Measurements from ENCODE around the gene OSBPL5.

OSBPL5 gene

GRCh38 chr11:3164138-3164551 is 965 bp downstream of the OSBPL5 start:
- in situ Hi-C loops (cut with MboI; ENCODE audit: low sequenced_read_pairs): no loop called here

GRCh38 chr11:3163241-3163981 is 1.7 kb downstream of the OSBPL5 start:
- in situ Hi-C loops (cut with MboI; ENCODE audit: low sequenced_read_pairs): no loop called here

GRCh38 chr11:3162410-3163240 is 2.5 kb downstream of the OSBPL5 start:
- in situ Hi-C loops (cut with MboI; ENCODE audit: low sequenced_read_pairs): no loop called here

DNA sequence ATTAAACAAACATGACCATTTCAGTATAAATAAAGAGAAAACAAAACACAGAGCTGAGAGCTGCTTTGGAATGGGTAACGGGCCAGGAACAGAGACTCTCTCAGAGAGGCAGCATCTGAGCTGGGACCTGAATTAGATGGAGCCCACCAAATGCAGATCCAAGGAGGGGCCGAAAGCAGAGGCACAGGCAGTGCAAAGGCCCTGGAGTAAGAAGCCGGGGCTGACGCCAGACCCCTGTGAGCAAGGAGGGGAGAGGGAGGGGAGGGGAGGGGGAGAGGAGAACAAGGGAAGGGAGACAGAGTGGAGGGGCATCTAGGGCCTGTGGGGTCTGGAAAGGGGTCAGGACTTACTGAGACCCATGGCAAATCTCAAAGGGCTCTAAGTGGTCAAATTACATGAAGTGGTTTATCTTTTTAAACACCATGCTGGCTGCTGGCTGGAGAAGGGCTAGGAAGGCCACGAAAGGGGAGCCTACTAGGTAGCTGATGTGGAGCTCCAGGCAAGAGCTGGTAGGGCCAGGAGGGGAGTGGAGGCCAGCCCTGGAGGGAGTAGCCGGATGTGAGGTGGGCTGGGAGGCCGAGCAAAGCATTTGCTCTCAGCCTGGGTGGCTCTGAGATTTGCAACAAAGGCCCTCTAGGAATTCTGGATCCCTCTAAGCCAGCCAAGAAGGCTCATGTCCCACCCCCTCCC is 3.2 kb downstream of the OSBPL5 start:
- in situ Hi-C loops (cut with MboI; ENCODE audit: low sequenced_read_pairs): no loop called here

- in situ Hi-C loops (cut with MboI; ENCODE audit: low sequenced_read_pairs): no loop called here
Observed at GRCh38 chr11:3161309-3161708, 3.8 kb downstream of the OSBPL5 start.

DNA sequence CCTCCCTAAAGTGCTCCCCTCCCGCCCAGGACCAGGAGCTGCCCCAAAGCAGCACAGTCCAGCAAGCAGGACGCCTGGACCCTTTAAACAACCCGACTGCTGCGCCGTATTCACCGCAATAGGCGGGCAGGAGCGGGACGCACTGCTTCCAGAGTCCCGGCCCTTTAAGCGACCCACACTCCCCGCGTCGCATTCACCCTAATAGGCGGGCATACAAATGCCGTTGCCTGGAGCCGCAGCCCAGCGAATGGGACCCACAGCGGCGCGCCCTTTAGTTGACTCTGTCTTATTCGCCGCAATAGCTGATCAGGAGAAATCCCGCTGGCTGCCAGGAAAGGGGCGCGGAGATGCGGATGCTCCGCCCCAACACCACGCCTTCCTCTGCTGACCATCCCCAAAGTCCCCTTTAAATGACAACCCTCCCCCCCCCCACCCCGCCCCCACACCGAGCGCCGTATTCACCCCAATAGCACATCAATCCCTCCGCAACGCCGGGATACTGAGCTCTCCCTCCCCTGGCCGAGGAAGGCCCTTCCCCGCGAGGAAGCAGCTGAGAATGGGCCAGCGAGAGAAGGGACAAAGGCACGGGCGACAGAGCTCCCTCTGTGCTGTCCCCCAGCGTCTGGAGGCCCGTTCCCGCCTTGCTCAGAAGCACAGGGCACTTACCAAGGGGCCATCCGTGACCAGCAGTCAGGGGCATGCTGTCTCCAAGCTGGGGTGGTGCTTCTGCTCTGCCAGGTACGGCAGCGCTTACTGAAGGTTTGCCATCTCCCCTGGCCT is 4.7 kb downstream of the OSBPL5 start:
- in situ Hi-C loops (cut with MboI; ENCODE audit: low sequenced_read_pairs): no loop called here

DNA sequence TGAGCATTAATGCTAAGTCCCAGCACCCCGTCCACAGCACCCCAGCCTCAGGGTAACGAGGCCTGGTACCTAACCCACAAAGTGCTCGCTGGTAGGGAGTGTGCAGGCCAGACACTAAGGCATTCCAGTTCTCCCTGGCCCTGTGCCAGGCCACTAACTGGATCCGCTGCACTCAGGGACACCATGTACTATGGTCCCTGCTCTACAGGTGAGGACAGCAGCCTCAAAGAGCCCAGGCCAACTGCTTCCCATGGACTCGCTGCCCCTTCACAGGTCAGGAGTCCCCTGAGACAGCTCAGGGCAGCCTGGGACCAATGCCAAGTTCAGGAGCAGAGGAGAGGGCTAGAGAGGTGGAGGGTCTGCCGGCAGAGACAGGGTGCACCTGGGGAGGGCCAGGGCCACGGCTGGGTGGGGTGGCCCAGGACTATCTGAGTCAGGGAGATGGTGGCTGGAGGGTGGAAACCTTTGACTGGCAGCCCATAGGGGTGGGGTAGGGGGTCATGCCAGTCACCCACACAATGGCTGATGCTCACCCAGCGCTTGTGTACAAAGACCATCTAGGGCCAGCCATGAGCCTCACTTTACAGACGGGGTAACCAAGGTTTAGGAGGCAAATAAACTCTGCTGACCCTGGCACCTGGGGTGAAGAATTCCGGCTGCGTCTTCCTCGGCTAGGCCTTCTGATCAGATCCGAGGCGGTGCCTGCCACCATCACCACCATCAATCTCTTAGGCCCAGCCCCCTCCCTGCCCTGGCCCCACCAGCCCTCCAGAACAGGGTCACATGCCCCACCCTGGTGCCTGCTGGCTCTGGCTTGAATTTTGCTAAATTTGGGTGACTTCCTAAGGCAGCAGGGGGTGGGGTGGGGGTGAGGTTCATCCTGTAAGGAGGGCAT is 5.6 kb downstream of the OSBPL5 start:
- in situ Hi-C loops (cut with MboI; ENCODE audit: low sequenced_read_pairs): no loop called here

GRCh38 chr11:3158821-3159220 is 6.3 kb downstream of the OSBPL5 start:
- in situ Hi-C loops (cut with MboI; ENCODE audit: low sequenced_read_pairs): no loop called here

- in situ Hi-C loops (cut with MboI; ENCODE audit: low sequenced_read_pairs): no loop called here
Observed at GRCh38 chr11:3158131-3158591, 6.9 kb downstream of the OSBPL5 start.

DNA sequence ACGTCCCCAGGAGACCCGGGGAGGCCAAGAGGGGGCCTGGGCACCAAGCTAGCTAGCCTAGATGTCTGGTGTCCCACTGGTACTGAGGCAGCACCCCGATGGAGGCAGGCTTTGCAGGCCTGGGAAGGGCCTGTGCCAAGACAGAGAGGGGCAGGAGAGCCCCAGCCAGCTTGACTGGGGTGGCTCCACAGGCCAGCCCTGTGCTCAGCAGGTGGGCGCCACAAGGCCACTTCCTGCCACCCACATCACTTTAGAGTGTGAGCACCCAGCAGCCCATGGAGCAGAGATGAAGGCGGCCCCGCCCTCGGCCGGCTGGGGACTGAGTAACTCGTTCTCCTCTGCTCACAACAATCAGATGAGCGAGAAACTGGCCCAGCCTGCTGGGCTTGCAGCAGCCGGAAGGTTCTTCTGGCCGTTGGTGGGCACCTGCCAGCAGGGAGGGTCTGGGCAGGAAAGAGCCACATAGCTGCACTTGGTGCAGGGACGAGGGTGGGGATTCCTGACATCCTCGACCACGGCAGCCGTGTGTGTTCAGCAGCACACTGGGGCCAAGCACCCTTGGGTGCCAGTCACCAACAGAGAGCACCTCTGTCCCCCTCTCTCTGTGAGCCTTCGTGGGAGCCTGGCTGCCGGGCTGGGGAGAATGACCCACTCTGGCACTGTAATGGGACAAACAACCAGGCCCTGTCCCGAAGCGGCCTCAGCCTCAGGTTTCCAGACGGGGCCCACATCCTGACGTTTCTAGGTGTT is 7.6 kb downstream of the OSBPL5 start:
- in situ Hi-C loops (cut with MboI; ENCODE audit: low sequenced_read_pairs): no loop called here

DNA sequence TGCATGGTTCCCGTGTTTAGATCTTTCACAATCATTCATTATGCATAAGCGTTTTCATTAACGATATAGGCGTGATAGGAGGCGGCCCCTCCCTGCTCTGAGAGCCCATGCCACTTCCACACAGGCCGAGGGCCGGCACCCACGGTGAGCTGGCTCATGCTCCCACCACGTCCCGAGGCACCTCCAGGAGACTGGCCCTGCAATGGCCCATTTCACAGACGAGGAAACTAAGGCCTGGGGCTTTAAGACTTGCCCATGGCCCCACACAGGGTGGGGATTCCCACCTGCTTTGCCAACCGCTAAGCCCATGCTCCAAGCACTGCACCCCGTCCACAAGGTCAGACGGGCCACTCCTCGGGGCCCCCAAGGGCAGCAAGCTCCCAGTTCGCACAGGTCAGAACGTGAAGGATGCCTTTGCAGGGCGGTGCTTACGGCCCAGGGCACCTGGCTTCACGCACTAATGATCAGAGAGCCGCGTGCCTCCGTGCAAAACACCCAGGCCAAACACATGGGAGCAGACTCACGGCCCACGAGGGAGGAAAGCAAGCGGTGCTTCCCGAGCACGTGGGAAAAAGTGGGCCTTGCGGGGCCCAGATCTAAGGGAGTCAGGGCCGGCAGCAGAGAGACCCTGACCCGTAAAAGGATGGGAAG is 8.3 kb downstream of the OSBPL5 start:
- in situ Hi-C loops (cut with MboI; ENCODE audit: low sequenced_read_pairs): no loop called here

DNA sequence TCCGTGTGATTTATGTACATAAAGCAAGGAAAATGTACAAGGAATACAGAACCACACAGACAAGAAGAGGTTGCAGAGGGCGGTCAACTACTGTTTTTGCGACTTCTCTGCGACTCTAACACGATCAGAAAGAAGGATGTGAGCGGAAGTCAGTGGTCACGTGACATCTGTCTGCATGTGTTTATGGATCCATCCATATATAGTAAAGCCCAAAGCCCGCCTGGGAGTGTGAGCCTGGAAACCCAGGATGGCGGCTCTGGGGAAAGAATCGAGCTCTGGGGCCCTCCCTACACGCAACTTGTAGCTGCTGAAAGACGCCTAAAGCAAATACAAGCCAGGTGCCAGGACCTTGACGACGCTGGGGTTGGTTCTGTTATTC is 8.8 kb downstream of the OSBPL5 start:
- in situ Hi-C loops (cut with MboI; ENCODE audit: low sequenced_read_pairs): no loop called here

DNA sequence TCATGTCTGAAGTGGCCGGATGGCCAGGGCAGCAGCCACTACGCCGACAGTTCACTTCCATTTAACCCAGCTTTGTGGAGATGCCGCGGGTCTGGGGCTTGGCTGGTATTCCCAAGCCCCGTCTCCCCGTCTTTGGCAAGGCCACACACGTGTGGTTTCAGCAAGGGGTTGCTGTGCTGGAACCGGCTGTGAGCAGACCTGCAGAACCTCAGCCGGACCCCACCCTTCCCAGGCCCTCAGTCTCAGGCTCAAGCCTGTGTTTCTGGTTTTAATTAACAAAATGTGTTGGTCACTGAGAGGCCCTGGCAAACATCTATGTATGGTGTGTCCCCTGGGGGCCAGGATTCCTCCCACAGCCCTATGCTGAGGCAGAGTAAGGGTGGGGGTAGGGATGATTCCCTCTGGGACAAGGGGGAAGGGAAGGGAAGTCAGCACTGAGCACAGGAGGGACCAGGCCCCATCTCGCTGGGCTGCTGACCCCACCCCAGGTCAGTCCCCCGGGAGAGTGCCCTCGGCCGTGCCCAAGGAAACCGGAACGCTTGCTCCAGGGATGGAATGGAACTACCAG is 9.3 kb downstream of the OSBPL5 start:
- in situ Hi-C loops (cut with MboI; ENCODE audit: low sequenced_read_pairs): no loop called here

- in situ Hi-C loops (cut with MboI; ENCODE audit: low sequenced_read_pairs): no loop called here
Observed at GRCh38 chr11:3155216-3155615, 9.9 kb downstream of the OSBPL5 start.

DNA sequence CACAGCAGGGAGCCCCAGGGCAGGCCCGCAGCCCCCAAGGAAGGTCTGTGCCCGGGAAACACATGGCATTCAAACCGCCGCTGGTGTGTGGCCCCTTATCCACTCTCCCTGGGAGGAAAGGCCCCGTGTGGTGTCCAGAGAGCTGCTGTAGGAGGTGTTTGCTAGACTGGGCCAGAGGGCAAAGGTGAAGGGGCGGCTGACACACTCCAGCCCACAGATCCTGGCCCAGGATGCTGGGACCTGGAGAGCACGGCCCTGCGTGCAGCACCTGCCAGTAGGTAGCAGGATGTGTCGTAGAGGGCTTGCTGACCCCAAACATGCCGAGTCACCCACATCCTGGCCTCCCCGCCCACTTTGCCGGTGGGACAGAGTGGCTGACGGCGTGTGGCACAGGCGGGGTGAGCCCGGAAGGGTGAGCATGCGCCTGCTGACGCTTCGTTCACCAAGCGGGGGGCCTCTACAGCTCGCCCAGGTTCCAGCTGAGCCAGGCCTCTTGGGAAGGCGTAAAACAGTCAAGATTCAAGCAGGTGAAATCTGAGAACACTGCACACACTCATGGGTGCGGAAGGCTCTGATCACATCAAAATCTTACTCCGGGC is 11.0 kb downstream of the OSBPL5 start:
- in situ Hi-C loops (cut with MboI; ENCODE audit: low sequenced_read_pairs): no loop called here

DNA sequence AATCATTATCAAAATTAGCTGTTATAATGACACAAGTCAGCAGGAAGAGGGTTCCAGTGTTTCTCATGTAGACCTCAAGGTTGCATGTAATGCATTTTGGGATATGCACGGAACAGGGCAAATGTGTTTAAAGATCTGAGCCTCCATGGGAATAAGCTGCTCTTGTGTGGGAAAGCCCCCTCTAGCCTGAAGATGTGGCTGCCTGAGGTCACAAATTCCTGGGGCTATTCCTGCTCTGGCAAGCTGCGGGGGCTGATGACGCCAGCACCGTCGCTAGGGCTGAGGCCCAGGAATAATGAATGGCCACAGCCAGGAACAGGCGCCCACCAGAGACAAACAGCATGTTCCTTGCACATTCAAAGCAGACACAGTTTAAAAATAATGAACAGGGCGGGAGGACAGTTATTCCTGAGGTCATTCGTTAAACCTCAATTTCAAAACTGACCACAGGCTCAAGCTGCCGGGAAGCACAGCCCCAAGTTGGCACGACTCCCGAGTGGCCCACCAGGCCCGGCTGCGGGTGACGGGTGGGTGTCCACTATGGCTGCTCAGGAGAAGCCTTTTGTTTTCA is 11.7 kb downstream of the OSBPL5 start:
- in situ Hi-C loops (cut with MboI; ENCODE audit: low sequenced_read_pairs): no loop called here

GRCh38 chr11:3152471-3153110 is 12.5 kb downstream of the OSBPL5 start:
- in situ Hi-C loops (cut with MboI; ENCODE audit: low sequenced_read_pairs): no loop called here
